ENCODE results near the gene SMTNL2. TPM values are rescaled to one million over a fixed set of nuclear protein-coding genes. Genes with fewer than 3 reads are reported as not detected.
A peak's percentile ranks its signal among the peaks of the same experiment; 100 is the strongest.

The SMTNL2 gene
- total RNA-seq, 4 donors from 2014 or later: 5.7 to 12.0 (median 6.8) TPM; not detected in 1

DNA sequence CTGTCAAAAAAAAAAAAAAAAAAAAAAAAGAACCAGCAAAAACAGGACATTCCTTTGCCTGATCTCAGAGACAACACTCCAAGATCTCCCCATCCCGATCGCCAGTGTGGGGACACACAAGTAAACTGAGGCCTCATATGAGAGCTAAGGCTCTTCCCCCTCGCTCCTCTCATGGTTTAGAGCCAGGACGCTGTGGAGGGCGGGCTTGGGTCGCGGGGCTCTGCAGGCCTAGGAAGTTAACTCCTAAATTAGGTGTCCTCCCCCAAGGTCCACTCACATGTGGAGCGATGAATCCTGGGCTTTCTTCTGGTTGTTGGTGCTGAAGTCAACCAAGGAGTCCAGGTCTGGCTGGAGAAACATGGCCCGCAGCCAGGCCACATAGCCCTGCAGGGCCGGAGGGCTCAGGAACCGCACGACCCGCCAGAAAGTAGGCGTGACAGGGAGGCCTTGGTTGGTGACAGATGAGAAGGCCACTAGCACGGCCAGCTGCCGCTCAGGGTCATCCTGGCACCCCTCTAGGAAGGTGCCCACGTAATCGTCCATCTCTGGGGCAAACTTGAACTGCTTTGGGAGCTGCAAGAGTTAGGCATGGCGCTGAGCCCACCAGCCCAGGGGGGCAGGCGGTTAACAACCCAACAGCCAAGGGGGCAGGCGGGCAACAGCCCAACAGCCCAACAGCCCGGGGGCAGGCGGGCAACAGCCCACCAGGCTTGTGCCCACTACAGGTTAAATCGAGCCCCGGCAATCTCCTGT, 34.4 kb upstream of the SMTNL2 start:
- no peaks in the 10 kb centered on the region for H3K27me3 ChIP-seq
- no peaks in the 10 kb centered on the region for H3K9me3 ChIP-seq
- no peak overlapping the region for H3K27ac ChIP-seq
- intact Hi-C loops (cut with DNase I; ENCODE audit: low total_unique reads): no loop called here
- TF ChIP-seq, protein P1, sequence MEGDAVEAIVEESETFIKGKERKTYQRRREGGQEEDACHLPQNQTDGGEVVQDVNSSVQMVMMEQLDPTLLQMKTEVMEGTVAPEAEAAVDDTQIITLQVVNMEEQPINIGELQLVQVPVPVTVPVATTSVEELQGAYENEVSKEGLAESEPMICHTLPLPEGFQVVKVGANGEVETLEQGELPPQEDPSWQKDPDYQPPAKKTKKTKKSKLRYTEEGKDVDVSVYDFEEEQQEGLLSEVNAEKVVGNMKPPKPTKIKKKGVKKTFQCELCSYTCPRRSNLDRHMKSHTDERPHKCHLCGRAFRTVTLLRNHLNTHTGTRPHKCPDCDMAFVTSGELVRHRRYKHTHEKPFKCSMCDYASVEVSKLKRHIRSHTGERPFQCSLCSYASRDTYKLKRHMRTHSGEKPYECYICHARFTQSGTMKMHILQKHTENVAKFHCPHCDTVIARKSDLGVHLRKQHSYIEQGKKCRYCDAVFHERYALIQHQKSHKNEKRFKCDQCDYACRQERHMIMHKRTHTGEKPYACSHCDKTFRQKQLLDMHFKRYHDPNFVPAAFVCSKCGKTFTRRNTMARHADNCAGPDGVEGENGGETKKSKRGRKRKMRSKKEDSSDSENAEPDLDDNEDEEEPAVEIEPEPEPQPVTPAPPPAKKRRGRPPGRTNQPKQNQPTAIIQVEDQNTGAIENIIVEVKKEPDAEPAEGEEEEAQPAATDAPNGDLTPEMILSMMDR (IDR thresholded peaks at IDR 0.05): no peak
- TF ChIP-seq POLR2A (IDR thresholded peaks at IDR 0.05): no peak
- no peak for DNase-seq
- no peak overlapping the region for H3K4me3 ChIP-seq
- H3K4me1 ChIP-seq: no peaks in the 10 kb centered on the region
- H3K36me3 ChIP-seq: no peaks in the 10 kb centered on the region

DNA sequence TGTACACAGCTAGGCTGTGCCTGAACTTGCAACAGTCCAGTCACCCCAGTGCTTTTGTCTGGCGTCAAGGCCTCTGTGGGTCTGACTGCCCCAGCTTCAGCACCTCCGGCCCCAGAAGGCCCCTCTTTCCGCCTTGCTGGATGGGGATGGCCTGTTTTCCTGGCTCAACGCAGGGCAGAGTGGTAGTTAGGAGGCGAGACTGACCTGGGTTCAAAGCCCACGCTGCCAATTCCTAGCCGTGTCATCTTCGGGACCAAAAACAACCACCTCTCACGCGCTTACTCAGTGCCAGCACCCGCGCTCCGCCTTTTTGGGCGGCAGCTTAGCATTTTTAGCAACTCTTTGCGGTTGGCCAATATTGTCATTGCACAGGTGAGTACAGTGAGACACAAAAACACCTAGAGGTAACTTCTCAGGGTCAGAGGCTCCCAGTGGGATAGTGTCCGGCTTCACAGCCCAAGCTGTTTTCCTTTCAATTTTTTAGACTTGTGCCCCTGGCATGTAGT, 33.7 kb upstream of the SMTNL2 start:
- DNase-seq: no peak
- no peak for TF ChIP-seq POLR2A (IDR thresholded peaks at IDR 0.05)
- TF ChIP-seq, protein P1 (IDR thresholded peaks at IDR 0.05): no peak
- intact Hi-C loops (cut with DNase I; ENCODE audit: low total_unique reads): no loop called here
- Histone ChIP-seq H3K27me3 (no peaks in the 10 kb centered on the region), H3K4me3 (no peak overlapping the region), H3K27ac (no peak overlapping the region), H3K36me3 (no peaks in the 10 kb centered on the region), H3K9me3 (no peaks in the 10 kb centered on the region), H3K4me1 (no peaks in the 10 kb centered on the region)

DNA sequence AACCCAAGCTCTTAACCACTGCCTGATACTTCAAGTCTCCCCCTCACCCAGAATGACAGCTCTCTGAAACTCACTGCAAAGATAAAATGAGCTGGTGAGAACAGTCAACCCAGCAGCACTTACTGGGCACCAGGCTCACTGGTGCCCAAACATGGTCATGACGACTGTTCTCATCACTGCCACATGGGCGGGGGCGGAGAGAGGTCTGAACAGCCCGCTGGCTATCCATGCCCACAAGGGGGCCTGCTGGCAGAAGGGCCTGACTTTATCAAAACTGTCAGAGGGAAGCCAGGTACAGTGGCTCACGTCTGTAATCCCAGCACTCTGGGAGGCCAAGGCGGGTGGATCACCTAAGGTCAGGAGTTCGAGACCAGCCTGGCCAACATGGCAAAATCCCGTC, 33.2 kb upstream of the SMTNL2 start:
- no peak overlapping the region for H3K4me3 ChIP-seq
- intact Hi-C loops (cut with DNase I; ENCODE audit: low total_unique reads): no loop called here
- no peaks in the 10 kb centered on the region for H3K4me1 ChIP-seq
- H3K27ac ChIP-seq: no peak overlapping the region
- H3K9me3 ChIP-seq: no peaks in the 10 kb centered on the region
- H3K36me3 ChIP-seq: no peaks in the 10 kb centered on the region
- no peaks in the 10 kb centered on the region for H3K27me3 ChIP-seq
- TF ChIP-seq POLR2A (IDR thresholded peaks at IDR 0.05): no peak
- TF ChIP-seq, protein P1 (IDR thresholded peaks at IDR 0.05): no peak
- DNase-seq: no peak

DNA sequence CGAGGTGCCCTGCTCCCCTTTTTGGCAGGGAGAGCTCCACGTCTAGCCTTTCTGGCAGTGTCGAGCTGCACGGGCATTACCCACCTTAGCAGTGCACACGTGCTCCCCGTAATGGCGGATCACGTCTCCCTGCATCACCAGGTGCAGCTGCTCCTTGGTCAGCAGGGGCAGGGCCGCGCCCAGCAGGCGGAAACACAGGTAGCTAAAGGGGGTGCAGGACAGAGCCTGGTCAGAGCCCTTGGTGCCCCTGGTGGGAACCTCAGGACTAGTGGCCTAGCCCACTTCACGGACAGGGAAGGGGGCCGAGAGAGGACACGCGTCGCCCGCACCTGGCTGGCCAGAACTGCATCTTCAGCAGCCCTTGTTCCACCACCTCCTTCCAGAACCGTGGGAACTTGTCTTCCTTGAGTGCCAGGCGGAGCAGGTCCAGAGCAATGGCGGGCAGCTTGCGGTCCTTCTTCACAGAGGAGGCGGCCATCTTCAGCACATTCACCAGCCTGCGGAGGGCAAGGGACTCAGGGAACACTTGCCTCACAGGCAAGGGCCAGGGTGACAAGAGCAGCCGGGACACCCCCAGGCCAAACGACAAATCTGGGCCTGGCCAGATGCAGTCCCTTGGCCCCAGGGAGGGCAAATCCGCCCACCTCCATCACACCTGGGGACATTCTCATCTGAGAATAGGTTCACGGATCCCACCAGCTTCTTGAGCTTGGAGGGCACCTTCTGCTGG, 32.4 kb upstream of the SMTNL2 start:
- H3K4me1 ChIP-seq: no peaks in the 10 kb centered on the region
- H3K4me3 ChIP-seq: no peak overlapping the region
- H3K36me3 ChIP-seq: no peaks in the 10 kb centered on the region
- H3K27me3 ChIP-seq: no peaks in the 10 kb centered on the region
- TF ChIP-seq POLR2A (IDR thresholded peaks at IDR 0.05): no peak
- H3K9me3 ChIP-seq: no peaks in the 10 kb centered on the region
- H3K27ac ChIP-seq: no peak overlapping the region
- DNase-seq: no peak
- intact Hi-C loops (cut with DNase I; ENCODE audit: low total_unique reads): no loop called here

DNA sequence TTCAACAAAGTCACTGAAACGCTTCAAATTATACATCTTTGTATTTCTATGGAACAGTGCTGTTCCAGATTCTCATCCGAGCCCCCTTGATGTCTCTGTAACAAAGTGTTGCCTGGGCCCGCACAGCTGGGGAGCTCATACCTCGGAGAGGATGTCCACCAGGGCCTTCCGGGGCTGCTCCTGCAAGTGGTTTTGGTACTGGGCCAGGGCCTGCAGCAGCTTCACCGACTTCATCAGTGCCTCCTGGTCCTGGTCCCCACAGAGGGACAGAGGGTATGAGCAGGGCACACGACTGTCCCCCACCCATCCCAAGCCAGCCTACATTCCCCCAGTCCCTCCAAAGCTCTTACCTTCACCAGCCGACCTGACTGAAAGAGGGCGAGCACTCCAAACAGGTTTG, 30.7 kb upstream of the SMTNL2 start:
- no peaks in the 10 kb centered on the region for H3K36me3 ChIP-seq
- H3K4me3 ChIP-seq: no peak overlapping the region

DNA sequence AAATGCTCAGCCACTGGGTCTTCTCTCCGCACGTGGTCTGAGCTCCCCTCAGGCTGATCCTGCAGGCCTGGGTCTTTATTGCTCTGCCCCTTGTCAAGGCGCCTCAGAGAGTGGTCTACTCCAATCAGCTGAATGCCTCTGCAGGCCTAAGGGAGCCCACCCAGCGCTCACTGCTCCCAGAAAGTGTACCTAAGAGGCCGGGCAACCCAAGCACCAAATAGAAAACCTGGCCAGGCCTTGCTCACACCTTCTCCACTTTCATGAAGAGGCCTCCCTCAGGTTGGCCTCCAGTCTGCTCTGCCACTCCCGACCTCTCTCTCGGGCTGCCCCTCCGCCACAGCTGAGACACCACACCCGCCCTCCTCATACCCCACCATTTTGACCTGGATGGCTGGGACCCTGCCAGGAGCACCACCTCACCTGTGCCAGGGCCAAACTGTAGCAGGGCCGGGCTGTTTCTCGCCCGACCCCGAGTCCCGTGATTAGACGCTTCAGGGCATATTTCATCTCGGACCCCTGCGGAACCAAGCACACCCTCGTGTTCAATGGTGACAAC, 29.8 kb upstream of the SMTNL2 start:
- Histone ChIP-seq H3K4me1 (no peaks in the 10 kb centered on the region), H3K27ac (peak overlapping the region; percentile 24 to 82), H3K27me3 (no peaks in the 10 kb centered on the region), H3K9me3 (no peaks in the 10 kb centered on the region), H3K36me3 (no peaks in the 10 kb centered on the region), H3K4me3 (peak overlapping the region; percentile 74 to 82)
- peak in 1 of 2 donors; percentile 30 for DNase-seq
- intact Hi-C loops (cut with DNase I; ENCODE audit: low total_unique reads): no loop called here
- TF ChIP-seq, protein P1 (IDR thresholded peaks at IDR 0.05): no peak
- no peak for TF ChIP-seq POLR2A (IDR thresholded peaks at IDR 0.05)

More for the DNA sequence above, 30.7 kb upstream of the SMTNL2 start:
- Histone ChIP-seq H3K4me1 (no peaks in the 10 kb centered on the region), H3K27ac (no peak overlapping the region), H3K9me3 (no peaks in the 10 kb centered on the region), H3K27me3 (no peaks in the 10 kb centered on the region)
- intact Hi-C loops (cut with DNase I; ENCODE audit: low total_unique reads): no loop called here
- no peak for TF ChIP-seq POLR2A (IDR thresholded peaks at IDR 0.05)
- DNase-seq: peak in 1 of 2 donors; percentile 17
